HuH-7 (cell line): ENCODE measurements around the gene AMPD3.

Source experiments
- DNase-seq: peaks from one replicate; pipeline ENCODE4 v3.0.0; 2011; ENCODE audit warnings: low spot score

Gene AMPD3

DNA sequence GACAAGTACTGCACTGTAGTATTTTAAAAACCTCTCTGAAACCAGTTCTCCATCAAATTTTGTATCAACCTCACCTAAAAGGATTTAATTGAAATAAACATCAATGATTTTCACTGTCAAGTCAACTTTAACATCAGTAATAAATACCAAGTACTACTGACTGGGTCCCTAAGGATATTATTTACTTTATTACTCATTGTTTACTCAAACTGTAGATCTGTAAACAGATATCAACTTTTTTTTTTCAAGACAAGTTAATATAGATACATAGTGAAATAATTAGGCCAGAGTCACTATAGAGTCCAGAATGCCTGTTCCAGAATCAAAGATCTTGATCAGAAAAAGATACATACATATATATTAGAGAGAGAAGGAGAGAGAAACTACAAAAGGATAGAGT, 84.3 kb downstream of the AMPD3 start:
- DNase-seq, result no peak

DNA sequence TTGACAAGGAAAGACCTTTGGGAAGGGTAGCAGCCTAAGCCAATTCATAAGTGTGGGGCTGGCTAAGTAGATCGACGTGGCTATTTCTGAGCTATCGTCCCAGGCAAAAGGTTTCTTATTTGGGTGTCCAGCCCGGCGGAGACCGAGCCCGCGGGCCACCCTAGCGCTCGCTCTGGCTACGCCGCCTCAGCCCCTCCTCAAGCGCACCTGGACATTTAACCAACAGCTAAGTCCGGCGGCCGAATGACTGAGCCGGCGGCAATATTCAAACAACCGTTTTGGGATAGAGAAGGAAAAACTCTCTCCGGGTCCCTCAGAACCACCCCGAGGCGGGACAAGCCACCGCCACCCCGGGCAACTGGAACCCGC, 85.5 kb downstream of the AMPD3 start:
- peak; percentile 45 for DNase-seq

DNA sequence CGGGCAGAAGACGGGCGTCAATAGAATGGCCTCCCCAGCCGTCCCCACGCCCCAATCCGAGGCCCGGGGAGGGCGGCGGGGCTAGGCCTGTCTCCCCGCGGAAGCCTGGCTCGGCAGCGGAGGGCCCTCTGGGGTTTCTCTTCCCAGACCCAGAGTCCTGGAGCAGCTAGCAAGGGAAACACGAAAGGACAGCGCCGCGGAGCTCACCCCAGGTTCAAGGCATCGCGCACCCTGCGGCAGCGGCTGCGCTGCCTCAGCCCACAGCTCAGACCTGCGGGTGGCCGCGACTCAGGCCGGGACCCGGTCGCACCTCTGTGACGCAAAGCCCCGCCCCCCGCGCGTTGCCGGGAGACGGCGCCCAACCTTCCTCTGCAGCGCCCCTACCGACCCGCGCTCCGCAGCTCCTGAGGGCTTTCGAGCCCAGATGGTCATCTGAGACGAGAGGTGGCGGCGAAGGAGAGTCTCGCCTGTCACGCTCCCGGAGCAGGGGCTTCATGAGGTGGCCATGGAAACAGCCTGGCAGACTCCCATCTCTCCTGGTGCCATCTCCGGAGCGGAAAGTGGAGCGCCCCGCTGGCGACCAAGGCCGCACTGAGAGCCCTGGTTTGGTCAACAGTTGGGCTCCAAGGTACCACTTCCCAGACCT, 86.0 kb downstream of the AMPD3 start, which contains the start of gene RNF141:
TSS of gene RNF141 (minus strand) at position 273 of the 646 bp plus-strand sequence. CDS start 7,029 bp downstream, outside the sequence.
- peak; percentile 89 for DNase-seq

DNA sequence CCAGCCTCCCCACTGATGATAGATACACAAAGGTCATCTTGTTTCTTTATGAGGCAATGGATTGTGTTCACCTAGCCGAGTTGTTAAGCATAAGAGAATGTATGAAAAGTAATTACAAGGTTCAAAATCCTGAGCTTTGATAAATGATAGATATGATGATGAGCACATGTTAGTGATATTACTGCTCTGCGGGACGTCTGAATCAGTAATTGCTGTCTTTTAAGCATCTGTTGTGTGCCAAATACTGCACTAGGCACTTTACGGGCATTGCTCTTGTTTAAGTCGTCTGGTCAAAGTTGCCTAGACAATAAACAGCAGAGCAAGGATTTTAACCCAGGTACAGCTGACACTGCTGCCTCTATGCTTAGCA, 86.5 kb downstream of the AMPD3 start:
- DNase-seq, result no peak

DNA sequence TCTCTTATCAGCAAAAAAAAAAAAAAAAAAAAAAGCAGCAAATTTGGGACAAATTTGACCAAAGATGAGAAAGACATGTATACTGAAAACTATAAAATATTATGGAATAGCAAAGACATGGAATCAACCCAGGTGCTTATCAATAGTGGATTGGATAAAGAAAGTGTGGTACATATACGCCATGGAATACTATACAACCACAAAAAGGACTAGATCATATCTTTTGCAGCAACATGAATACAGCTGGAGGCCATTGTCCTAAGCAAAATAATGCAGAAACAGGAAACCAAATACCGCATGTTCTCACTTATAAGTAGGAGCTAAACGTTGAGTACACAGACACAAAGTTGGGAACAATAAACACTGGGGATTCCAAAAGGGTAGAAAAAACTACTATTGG, 87.7 kb downstream of the AMPD3 start:
- DNase-seq, result no peak

DNA sequence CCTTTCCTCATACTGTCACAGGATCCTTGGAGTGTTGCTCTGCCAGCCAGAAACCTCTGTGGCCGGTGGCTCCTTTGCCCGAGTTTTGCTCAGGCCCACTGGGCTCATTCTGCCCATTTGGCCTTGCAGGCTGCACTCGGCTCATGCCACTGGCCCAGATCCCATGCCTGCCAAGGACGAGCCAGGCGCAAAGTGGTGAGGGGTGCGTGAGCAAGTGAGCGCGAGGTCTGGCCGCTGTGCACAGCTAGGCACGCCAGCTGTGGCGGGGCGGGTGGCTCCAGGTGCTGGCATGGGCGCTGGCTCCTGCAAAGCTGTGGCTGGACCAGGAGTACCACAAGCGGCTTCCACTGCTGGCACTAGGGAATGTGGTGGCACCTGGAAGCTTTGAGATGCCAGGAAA, 88.7 kb downstream of the AMPD3 start:
- DNase-seq, result no peak

DNA sequence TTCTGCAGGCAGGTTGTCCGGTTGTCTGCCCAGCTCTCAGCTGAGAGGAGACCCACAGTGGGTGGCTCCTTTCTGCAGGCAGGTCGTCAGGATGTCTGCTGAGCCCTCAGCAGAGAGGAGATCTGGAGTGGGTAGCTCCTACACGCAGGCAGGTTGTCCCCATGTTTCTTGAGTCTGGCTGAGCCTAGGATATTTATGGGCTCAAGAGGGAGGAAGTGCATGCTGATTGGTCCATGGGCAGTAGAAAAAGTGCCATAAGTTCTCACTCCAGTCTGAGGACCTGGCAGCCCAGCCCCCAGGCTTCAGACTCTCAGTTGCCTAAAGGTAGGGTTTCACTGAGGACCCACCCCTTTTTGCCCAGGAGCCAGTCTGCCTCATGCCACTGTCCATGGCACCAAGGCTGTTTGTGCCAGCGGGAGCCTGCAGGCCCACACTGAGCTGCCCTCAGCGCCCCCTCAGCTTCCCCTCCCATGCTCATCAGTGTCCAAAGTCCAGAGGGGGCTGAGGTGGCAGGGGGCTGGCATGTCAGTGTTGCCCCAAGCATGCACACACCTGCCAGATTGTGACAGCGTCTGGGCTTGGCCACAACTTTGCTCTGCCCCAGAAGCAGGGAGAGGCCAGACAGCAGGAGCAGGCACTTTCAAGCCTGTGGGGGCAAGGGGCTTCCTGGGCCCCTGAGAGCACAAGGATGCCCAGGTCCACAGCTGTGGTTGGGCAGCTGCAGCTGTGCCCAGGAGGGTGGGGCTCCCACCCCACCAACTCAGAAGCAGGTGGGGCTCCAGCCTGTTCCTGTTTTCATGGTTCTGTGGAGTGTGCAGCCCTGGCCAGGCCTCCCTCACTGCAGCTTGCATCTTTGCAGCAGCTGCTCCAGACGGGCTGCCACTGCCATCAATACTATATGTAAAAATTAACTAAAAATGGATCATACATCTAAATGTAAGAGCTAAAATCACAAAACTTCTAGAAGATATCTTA, 89.7 kb downstream of the AMPD3 start:
- no peak for DNase-seq

DNA sequence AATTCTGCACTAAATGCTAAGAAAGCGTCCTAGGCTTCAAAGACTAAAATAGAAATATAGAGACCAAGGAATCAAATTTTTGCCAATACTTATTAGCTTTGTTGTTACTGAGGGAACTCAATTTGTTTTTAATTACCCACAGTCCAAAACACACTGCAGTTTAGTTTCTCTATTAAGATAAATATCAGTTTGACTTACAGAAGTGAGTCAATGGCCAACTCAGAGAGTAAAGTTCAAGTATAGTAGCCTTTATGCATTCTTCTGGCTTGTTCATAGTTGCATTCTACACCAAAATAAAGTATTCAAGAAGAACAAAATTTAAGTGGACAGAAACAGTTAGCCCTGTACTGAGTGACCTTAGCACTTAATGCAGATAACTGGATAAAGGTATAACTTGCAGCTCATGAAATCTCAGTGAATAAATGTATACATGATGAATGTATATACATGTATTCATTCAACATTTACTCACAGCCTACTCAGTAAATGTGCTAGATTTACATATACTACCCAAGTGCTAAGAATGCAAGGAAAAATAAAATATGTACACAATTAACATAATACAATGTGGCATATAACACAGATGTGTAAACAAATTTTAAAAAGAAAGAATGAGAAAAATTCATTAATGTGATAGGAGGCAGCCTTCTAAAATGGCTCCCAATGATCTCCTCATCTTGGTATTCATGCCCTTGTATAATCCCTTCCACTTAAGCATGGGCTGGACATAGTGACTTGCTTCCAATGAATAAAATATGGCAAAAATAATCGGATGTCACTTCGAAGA, 95.6 kb downstream of the AMPD3 start:
- DNase-seq, result no peak

DNA sequence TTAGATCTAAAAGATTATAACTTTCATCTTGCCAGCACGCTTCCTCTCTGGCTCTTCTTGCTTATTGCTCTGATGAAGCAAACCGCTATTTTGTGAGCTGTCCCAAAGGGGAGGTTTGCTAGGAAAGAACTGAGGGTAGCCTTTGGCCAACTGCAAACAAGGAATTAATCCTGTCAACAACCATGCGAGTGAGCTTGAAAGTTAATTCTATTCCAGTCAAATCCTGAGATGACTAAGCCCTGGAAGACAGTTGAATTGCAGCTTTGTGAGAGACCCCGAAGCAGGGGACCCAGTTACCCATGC, 96.2 kb downstream of the AMPD3 start:
- no peak for DNase-seq

DNA sequence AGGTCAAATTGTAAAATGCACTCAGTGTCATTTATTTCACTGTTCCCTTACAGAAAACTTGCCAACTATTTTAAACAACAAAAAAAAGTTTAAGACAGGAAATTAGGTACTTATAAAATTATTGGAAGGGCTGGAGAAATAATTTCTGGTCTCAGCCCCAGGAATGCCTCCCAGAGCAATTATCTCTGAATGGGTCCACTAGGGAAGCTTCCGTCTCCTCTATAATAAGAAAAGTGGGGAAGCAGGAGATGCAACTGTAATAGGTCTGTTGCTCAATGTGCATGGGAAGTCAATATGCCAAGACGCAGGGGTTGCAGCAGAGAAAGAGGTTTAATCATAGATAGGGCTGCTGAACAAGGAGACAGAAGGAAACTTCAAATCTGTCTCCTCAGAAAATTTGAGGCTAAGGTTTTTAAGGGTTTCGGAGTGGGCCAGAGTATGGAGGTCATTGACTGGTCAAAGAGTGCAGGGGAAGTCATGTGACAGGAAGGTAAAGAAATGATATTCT, 96.8 kb downstream of the AMPD3 start:
- DNase-seq, result no peak

DNA sequence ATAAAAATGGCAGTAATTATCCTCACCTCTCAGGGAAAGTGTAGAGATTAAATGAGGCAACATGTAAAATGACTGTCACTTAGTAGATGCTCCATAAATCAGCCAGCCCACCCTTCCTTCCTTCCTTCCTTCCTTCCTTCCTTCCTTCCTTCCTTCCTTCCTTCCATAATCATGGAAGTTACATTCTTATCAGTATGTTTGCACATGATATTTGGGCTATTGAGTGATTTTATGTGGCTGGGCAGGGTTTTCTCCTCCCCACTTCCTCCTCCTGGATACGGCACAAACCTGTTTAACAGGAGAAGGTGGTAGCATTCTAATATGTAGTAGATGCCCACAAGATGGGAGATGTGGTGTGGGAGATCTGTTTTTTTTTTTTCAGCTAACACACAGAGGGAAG, 101.5 kb downstream of the AMPD3 start:
- DNase-seq, result no peak
